CD14-positive monocyte (primary cell): ENCODE measurements around the gene EML6. TPM values are rescaled to one million over a fixed set of nuclear protein-coding genes. Genes with fewer than 3 reads are reported as not detected.
A peak's percentile ranks its signal among the peaks of the same experiment; 100 is the strongest.

Experiments used
- DNase-seq, 3 donors: peaks; one replicate each; pipeline ENCODE4 v3.0.0-alpha.2; 2011 to 2022
- H2AFZ ChIP-seq: 2 replicates; pipeline ENCODE4 v1.6.0; 2012; ENCODE audit warnings: mild to moderate bottlenecking, low read depth, low read length, inconsistent platforms; ENCODE audit not compliant: insufficient read depth, poor library complexity, severe bottlenecking
- H3K27ac ChIP-seq, 2 donors: 1 replicate in 1 of 2; 2 replicates in 1 of 2; pipeline ENCODE4 v1.5.1; 2012 to 2013; ENCODE audit warnings: low read length in 2 of 2, control low read depth in 1 of 2, inconsistent platforms in 1 of 2, low read depth in 1 of 2, mild to moderate bottlenecking in 1 of 2
- H3K27me3 ChIP-seq, 2 donors: one replicate each; pipeline versions ENCODE4 v1.6.0 to v1.6.1; 2011 to 2013; ENCODE audit warnings: low read length in 2 of 2; ENCODE audit not compliant: control insufficient read depth in 2 of 2, insufficient read depth in 2 of 2
- H3K36me3 ChIP-seq, 2 donors: replicated peaks in 1 of 2; 1 replicate in 1 of 2; 2 replicates in 1 of 2; pipeline versions ENCODE4 v1.5.1 to v1.6.1; 2012 to 2013; ENCODE audit warnings: low read length in 2 of 2, control low read depth in 1 of 2, inconsistent platforms in 1 of 2, mild to moderate bottlenecking in 1 of 2; ENCODE audit not compliant: insufficient read depth in 2 of 2, control insufficient read depth in 1 of 2
- H3K4me1 ChIP-seq, 2 donors: 1 replicate in 1 of 2; 2 replicates in 1 of 2; pipeline versions ENCODE4 v1.5.1 to v1.6.1; 2012 to 2013; ENCODE audit warnings: low read length in 2 of 2, control low read depth in 1 of 2, inconsistent platforms in 1 of 2, mild to moderate bottlenecking in 1 of 2, moderate library complexity in 1 of 2; ENCODE audit not compliant: insufficient read depth in 2 of 2, control insufficient read depth in 1 of 2
- H3K4me2 ChIP-seq: replicated peaks from 2 replicates; pipeline ENCODE3; 2012; ENCODE audit warnings: low read length, moderate library complexity, mild to moderate bottlenecking; ENCODE audit not compliant: poor library complexity, severe bottlenecking; ENCODE audit errors: extremely low read depth
- H3K4me3 ChIP-seq, 3 experiments: fragments of 200-600 bp in 1 of 3; sonication (generic) in 1 of 3; replicated peaks in 1 of 3; 1 replicate in 2 of 3; 2 replicates in 1 of 3; pipeline ENCODE4 v1.5.1; 2011 to 2013; ENCODE audit warnings: low read length in 3 of 3, mild to moderate bottlenecking in 3 of 3, control low read depth in 2 of 3, low read depth in 2 of 3, inconsistent platforms in 1 of 3, moderate library complexity in 1 of 3
- H3K79me2 ChIP-seq: 2 replicates; pipeline ENCODE4 v1.6.0; 2012; ENCODE audit warnings: mild to moderate bottlenecking, control low read depth, inconsistent platforms, low read length, moderate library complexity; ENCODE audit not compliant: insufficient read depth
- H3K9ac ChIP-seq: 2 replicates; pipeline ENCODE4 v1.6.0; 2017; ENCODE audit warnings: low read length, mild to moderate bottlenecking; ENCODE audit not compliant: insufficient read depth, poor library complexity, severe bottlenecking
- H3K9me3 ChIP-seq, 2 donors: replicated peaks in 1 of 2; 1 replicate in 1 of 2; 2 replicates in 1 of 2; pipeline versions ENCODE4 v1.5.1 to v1.6.1; 2012 to 2013; ENCODE audit warnings: low read length in 2 of 2, control low read depth in 1 of 2; ENCODE audit not compliant: control insufficient read depth in 1 of 2, insufficient read depth in 1 of 2
- H4K20me1 ChIP-seq: 2 replicates; pipeline ENCODE4 v1.6.0; 2012; ENCODE audit warnings: mild to moderate bottlenecking, low read length, control low read depth, moderate library complexity; ENCODE audit not compliant: insufficient read depth
- H3K27ac Mint-ChIP-seq, 7 donors: one replicate each; pipeline ENCODE4 v1.8.0; 2020; ENCODE audit warnings: mild to moderate bottlenecking in 7 of 7, mixed read lengths in 7 of 7, moderate library complexity in 6 of 7, inconsistent platforms in 2 of 7
- H3K27me3 Mint-ChIP-seq, 3 donors: one replicate each; pipeline ENCODE4 v1.8.0; 2021 to 2022; ENCODE audit warnings: low read depth in 3 of 3, mild to moderate bottlenecking in 3 of 3, mixed read lengths in 3 of 3, moderate library complexity in 3 of 3, inconsistent platforms in 1 of 3
- H3K36me3 Mint-ChIP-seq, 2 donors: one replicate each; pipeline ENCODE4 v1.8.0; 2020; ENCODE audit warnings: mixed read lengths in 2 of 2, inconsistent platforms in 1 of 2, mild to moderate bottlenecking in 1 of 2
- H3K4me1 Mint-ChIP-seq: one replicate; pipeline ENCODE4 v1.8.0; 2020; ENCODE audit warnings: mild to moderate bottlenecking, mixed read lengths
- H3K4me3 Mint-ChIP-seq, 2 donors: one replicate each; pipeline ENCODE4 v1.8.0; 2020; ENCODE audit warnings: mild to moderate bottlenecking in 2 of 2, mixed read lengths in 2 of 2, moderate library complexity in 1 of 2
- H3K9me3 Mint-ChIP-seq, 7 donors: one replicate each; pipeline ENCODE4 v1.8.0; 2020 to 2022; ENCODE audit warnings: mixed read lengths in 7 of 7, mild to moderate bottlenecking in 6 of 7, moderate library complexity in 6 of 7, inconsistent platforms in 2 of 7
- WGBS: methylation state at CpG from one replicate; pipeline ENCODE4 v1.1.5; 2013; ENCODE audit warnings: missing lambda C conversion rate; ENCODE audit not compliant: insufficient coverage; 5-methylcytosine and 5-hydroxymethylcytosine counted together
- intact Hi-C, 2 donors: fragments of 100-400 bp; cut with micrococcal nuclease; formaldehyde crosslinking; loops; one replicate each; pipeline versions ENCODE4 v1.15.0 to v1.15.1; 2023
- polyA plus RNA-seq, 3 donors: library from polyadenylated mRNA; depleted of rRNA in 1 of 3; unstranded in 2 of 3; stranded (reverse) in 1 of 3; fragments of 300-500 nt in 2 of 3; fragments of >200 nt in 1 of 3; fragmentation: Illumina TruSeq in 2 of 3; gene quantifications; 1 replicate in 2 of 3; 2 replicates in 1 of 3; pipeline ENCODE4 v1.2.3, GENCODE V29; 2012 to 2021
- TF ChIP-seq, protein P1 (sequence below): fragments of 200-600 bp; IDR thresholded peaks from one replicate; pipeline ENCODE4 v1.8.0; 2022; ENCODE audit warnings: antibody characterized with exemption, mild to moderate bottlenecking

EML6 gene
- polyA plus RNA-seq, 3 donors, result 0.79 TPM; not detected in 2

DNA sequence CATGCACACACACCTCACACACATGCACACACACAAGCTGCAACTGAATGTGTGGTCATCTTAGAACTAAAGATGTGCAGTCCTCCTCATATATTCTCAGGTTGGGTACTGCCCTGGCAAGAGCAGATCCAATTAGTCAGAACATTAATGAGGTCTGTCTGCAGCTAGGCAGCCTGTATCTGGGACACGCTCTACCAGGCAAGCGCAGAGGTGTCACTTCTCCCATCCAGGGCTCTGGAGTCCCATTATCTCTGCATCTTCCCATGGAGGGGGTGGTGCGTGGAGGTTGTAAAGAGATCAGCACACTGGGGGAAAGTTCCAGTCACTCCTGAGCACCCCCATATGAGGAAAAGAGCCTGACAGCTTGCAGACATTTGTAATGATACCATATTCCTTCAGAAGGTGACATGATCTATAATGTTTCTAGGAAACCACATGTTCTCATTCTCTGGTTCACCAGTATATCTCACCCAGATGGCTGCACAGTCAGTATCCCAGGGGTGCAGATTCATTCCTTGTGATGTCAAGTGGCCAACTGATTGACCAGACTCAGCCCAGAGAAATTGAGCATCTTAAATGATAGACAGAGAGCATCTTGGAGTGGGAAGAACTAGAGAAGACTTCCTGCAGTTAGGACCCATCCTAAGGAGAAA lies 231.4 kb downstream of the EML6 start:
- H3K4me1 ChIP-seq, result peaks cover 7 to 12% of the 10 kb centered on the region in 2 donors
- no peaks in the 10 kb centered on the region for H3K27me3 ChIP-seq
- peaks cover 20% of the 10 kb centered on the region for H3K4me1 Mint-ChIP-seq
- no peak overlapping the region for H3K4me3 ChIP-seq
- no peak overlapping the region for H3K27ac ChIP-seq
- WGBS, result no CpG with 5 or more reads among the region's 3 CpGs
- H4K20me1 ChIP-seq, result no peaks in the 10 kb centered on the region
- H3K79me2 ChIP-seq, result no peaks in the 10 kb centered on the region
- H3K9me3 Mint-ChIP-seq, result no peaks in the 10 kb centered on the region
- no peak overlapping the region for H3K4me3 Mint-ChIP-seq
- H3K9me3 ChIP-seq, result no peaks in the 10 kb centered on the region
- H3K9ac ChIP-seq, result no peak overlapping the region
- no peak for DNase-seq
- TF ChIP-seq, protein P1, sequence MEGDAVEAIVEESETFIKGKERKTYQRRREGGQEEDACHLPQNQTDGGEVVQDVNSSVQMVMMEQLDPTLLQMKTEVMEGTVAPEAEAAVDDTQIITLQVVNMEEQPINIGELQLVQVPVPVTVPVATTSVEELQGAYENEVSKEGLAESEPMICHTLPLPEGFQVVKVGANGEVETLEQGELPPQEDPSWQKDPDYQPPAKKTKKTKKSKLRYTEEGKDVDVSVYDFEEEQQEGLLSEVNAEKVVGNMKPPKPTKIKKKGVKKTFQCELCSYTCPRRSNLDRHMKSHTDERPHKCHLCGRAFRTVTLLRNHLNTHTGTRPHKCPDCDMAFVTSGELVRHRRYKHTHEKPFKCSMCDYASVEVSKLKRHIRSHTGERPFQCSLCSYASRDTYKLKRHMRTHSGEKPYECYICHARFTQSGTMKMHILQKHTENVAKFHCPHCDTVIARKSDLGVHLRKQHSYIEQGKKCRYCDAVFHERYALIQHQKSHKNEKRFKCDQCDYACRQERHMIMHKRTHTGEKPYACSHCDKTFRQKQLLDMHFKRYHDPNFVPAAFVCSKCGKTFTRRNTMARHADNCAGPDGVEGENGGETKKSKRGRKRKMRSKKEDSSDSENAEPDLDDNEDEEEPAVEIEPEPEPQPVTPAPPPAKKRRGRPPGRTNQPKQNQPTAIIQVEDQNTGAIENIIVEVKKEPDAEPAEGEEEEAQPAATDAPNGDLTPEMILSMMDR, result no peak
- H3K36me3 ChIP-seq, result no peaks in the 10 kb centered on the region
- H3K27ac Mint-ChIP-seq, result no peak overlapping the region
- H3K4me2 ChIP-seq, result no peak overlapping the region
- peak overlapping the region; percentile 33 for H2AFZ ChIP-seq
- H3K36me3 Mint-ChIP-seq, result no peaks in the 10 kb centered on the region
- H3K27me3 Mint-ChIP-seq, result peaks cover 0 to 2% (median 1%) of the 10 kb centered on the region in 3 donors
- intact Hi-C loops, result no loop called here

DNA sequence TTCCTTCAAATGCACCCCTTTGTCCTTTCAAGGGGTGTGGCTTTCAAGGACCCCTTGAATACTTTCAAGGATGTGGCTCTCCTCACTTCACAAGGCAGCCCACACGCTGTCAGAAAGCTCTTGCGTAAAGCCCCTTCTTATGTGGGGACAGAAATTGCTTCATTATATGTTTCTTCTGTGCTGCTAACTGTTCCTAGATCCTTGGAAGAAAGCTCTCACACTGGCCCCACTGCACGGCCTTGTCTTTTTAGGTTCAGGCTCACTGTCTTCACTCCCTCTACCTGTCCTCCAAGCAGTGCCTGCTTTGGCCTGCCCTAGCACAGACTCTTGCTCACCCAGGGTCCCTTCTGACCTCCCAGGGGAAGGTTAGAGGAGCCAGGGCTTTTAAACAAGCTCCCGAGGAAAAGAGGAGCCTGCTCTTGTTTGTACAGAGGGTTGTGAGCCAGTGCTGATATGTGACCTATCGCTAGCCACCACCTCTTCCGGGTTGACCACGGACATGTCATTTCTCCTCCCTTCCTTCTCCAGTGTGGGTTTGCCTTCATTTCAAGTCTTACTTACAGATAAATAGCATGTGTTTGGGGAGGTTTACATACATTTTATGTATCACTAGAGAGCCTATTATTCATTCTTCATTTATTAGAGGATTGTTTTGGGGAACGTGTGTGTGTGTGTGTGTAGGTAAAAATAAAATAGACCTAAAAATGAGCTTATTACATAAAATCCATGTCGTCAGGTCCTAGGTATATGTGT lies 232.1 kb downstream of the EML6 start:
- Histone ChIP-seq H2AFZ (peak overlapping the region; percentile 33), H3K4me1 (peaks cover 7 to 12% of the 10 kb centered on the region in 2 donors), H3K9me3 (no peaks in the 10 kb centered on the region), H3K36me3 (no peaks in the 10 kb centered on the region), H3K4me3 (no peak overlapping the region), H3K9ac (no peak overlapping the region), H3K27ac (no peak overlapping the region), H3K4me2 (no peak overlapping the region), H4K20me1 (no peaks in the 10 kb centered on the region), H3K27me3 (no peaks in the 10 kb centered on the region), H3K79me2 (no peaks in the 10 kb centered on the region)
- intact Hi-C loops, result no loop called here
- no CpG with 5 or more reads among the region's 9 CpGs for WGBS
- H3K4me3 Mint-ChIP-seq, result no peak overlapping the region
- TF ChIP-seq, protein P1, result no peak
- H3K27ac Mint-ChIP-seq, result peak overlapping the region in 1 of 7 donors; percentile 26
- no peaks in the 10 kb centered on the region for H3K36me3 Mint-ChIP-seq
- no peak for DNase-seq
- H3K4me1 Mint-ChIP-seq, result peaks cover 20% of the 10 kb centered on the region
- peaks cover 0 to 2% (median 0%) of the 10 kb centered on the region in 7 donors for H3K9me3 Mint-ChIP-seq
- peaks cover 0 to 2% (median 1%) of the 10 kb centered on the region in 3 donors for H3K27me3 Mint-ChIP-seq
